Measurements from ENCODE around the gene NR3C1. TPM values are rescaled to one million over a fixed set of nuclear protein-coding genes. Genes with fewer than 3 reads are reported as not detected.

Gene NR3C1
- total and polyA plus RNA-seq, 2 donors (not counting 1 experiment from before 2014, with no cell fraction given): 17.6 to 218 TPM

- Mint-ChIP-seq H3K4me1 (peaks cover 9% of the 10 kb centered on the region), H3K4me3 (no peak overlapping the region), H3K27me3 (no peaks in the 10 kb centered on the region), H3K27ac (no peak overlapping the region), H3K9me3 (ENCODE audit: insufficient read depth) (peaks cover 4% of the 10 kb centered on the region)
- 67% methylated on average over 1 of the region's 2 CpGs for WGBS (ENCODE audit: insufficient coverage)
- Histone ChIP-seq H4K20me1 (ENCODE audit: control insufficient read depth, insufficient read depth, low read length, poor library complexity, severe bottlenecking) (no peaks in the 10 kb centered on the region), H3K27me3 (replicated peaks in 1 of 4; ENCODE audit: control extremely low read depth in 1 of 4, control insufficient read depth in 3 of 4, insufficient read depth in 4 of 4, low read length in 3 of 4) (no peaks in the 10 kb centered on the region), H3K4me3 (ENCODE audit: control extremely low read depth in 1 of 5, extremely low read depth in 1 of 5, insufficient read depth in 1 of 5, low read depth in 2 of 5, low read length in 4 of 5) (no peak overlapping the region), H3K36me3 (replicated peaks in 1 of 2; ENCODE audit: control extremely low read depth in 1 of 2, control insufficient read depth in 1 of 2, extremely low read depth in 1 of 2, insufficient read depth in 2 of 2, low read length in 1 of 2) (no peaks in the 10 kb centered on the region), H2AFZ (ENCODE audit: insufficient read depth, low read depth, low read length, poor library complexity, severe bottlenecking) (no peak overlapping the region), H3K4me2 (replicated peaks; ENCODE audit: low read depth, low read length, poor library complexity, severe bottlenecking) (no peak overlapping the region), H3K79me2 (ENCODE audit: control insufficient read depth, insufficient read depth, low read length) (no peaks in the 10 kb centered on the region), H3K9ac (ENCODE audit: low read length) (no peak overlapping the region), H3K4me1 (ENCODE audit: control insufficient read depth in 2 of 2, insufficient read depth in 2 of 2, low read length in 2 of 2) (peaks cover 0 to 3% of the 10 kb centered on the region in 2 donors), H3K27ac (ENCODE audit: low read length in 2 of 2) (no peak overlapping the region), H3K9me3 (ENCODE audit: control extremely low read depth in 1 of 3, control insufficient read depth in 2 of 3, insufficient read depth in 1 of 3, low read length in 2 of 3) (peaks cover 0 to 3% (median 0%) of the 10 kb centered on the region in 3 donors)
- TF ChIP-seq, protein P1, sequence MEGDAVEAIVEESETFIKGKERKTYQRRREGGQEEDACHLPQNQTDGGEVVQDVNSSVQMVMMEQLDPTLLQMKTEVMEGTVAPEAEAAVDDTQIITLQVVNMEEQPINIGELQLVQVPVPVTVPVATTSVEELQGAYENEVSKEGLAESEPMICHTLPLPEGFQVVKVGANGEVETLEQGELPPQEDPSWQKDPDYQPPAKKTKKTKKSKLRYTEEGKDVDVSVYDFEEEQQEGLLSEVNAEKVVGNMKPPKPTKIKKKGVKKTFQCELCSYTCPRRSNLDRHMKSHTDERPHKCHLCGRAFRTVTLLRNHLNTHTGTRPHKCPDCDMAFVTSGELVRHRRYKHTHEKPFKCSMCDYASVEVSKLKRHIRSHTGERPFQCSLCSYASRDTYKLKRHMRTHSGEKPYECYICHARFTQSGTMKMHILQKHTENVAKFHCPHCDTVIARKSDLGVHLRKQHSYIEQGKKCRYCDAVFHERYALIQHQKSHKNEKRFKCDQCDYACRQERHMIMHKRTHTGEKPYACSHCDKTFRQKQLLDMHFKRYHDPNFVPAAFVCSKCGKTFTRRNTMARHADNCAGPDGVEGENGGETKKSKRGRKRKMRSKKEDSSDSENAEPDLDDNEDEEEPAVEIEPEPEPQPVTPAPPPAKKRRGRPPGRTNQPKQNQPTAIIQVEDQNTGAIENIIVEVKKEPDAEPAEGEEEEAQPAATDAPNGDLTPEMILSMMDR (IDR thresholded peaks at IDR 0.05): no peak
- no peak for TF ChIP-seq EZH2 (IDR thresholded peaks at IDR 0.05; ENCODE audit: borderline replicate concordance, insufficient read depth, low read depth, low read length, poor library complexity, severe bottlenecking)
- DNase-seq (no peak), ATAC-seq (ENCODE audit: low read depth) (no peak)
- intact Hi-C loops (cut with micrococcal nuclease): no loop called here
- ChIA-PET POLR2A (no interaction called here), CTCF (interaction anchor here (1.0 kb wide), 1 partner anchor 11 kb away, joined by 3 read pairs; no protein-coding TSS in a partner anchor)
Measured at GRCh38 chr5:143249851-143250250, 153.6 kb downstream of the NR3C1 start.

DNA sequence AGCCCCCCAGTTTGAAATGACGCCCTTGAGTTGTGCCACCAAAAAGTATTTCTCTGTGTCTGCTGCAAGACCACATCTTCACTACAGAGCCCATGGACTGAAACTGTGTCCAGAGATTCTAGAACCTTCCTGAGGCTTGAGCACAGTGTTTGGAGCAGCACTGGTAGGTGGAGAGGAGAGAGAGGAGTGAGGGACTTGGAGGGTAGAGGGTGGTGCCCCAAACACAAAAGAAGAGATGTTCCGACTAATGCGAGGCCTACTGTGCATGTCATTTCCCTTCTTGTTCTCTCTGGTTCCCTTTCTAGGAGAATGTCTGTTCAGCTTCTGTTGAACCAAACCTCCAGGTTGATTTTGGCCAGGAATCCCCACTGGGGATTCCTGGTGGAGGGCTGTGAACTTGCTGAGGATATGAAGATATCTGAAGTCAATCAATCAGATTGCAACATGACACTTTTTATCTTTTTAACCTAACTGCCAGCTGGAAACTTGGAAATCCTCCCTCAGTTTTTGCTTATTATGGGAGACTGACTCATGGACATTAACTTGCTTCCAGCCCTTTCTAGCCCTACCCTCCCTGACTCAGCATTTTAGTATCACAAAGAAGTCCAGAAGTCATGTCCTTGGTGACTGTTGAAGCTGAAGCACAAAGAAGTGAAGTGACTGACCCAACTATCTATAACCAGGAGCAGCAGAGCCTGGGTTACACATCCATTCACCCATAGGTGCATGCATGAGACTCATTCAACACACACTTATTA, 154.5 kb downstream of the NR3C1 start:
- no peak overlapping the region for H3K27ac ChIP-seq (ENCODE audit: low read length in 2 of 2)

More for the DNA sequence above, 154.5 kb downstream of the NR3C1 start:
- ChIA-PET CTCF (no interaction called here), POLR2A (no interaction called here)
- intact Hi-C loops (cut with micrococcal nuclease): no loop called here
- H3K4me1 Mint-ChIP-seq: peaks cover 9% of the 10 kb centered on the region
- peaks cover 0 to 6% (median 0%) of the 10 kb centered on the region in 3 donors for H3K9me3 ChIP-seq (ENCODE audit: control extremely low read depth in 1 of 3, control insufficient read depth in 2 of 3, insufficient read depth in 1 of 3, low read length in 2 of 3)
- 100% methylated on average over 2 of the region's 3 CpGs for WGBS (ENCODE audit: insufficient coverage)
- no peak overlapping the region for H3K4me3 Mint-ChIP-seq
- DNase-seq (no peak), ATAC-seq (ENCODE audit: low read depth) (no peak)
- TF ChIP-seq EZH2 (IDR thresholded peaks at IDR 0.05; ENCODE audit: borderline replicate concordance, insufficient read depth, low read depth, low read length, poor library complexity, severe bottlenecking): no peak
- TF ChIP-seq, protein P1 (IDR thresholded peaks at IDR 0.05): no peak
- H3K79me2 ChIP-seq (ENCODE audit: control insufficient read depth, insufficient read depth, low read length): no peaks in the 10 kb centered on the region
- no peaks in the 10 kb centered on the region for H3K36me3 ChIP-seq (replicated peaks in 1 of 2; ENCODE audit: control extremely low read depth in 1 of 2, control insufficient read depth in 1 of 2, extremely low read depth in 1 of 2, insufficient read depth in 2 of 2, low read length in 1 of 2)
- H3K4me1 ChIP-seq (ENCODE audit: control insufficient read depth in 2 of 2, insufficient read depth in 2 of 2, low read length in 2 of 2): peaks cover 0 to 3% of the 10 kb centered on the region in 2 donors
- H3K27ac Mint-ChIP-seq: no peak overlapping the region
- no peaks in the 10 kb centered on the region for H3K27me3 Mint-ChIP-seq
- H3K4me3 ChIP-seq (ENCODE audit: control extremely low read depth in 1 of 5, extremely low read depth in 1 of 5, insufficient read depth in 1 of 5, low read depth in 2 of 5, low read length in 4 of 5): no peak overlapping the region
- peaks cover 4% of the 10 kb centered on the region for H3K9me3 Mint-ChIP-seq (ENCODE audit: insufficient read depth)
- no peaks in the 10 kb centered on the region for H4K20me1 ChIP-seq (ENCODE audit: control insufficient read depth, insufficient read depth, low read length, poor library complexity, severe bottlenecking)
- no peaks in the 10 kb centered on the region for H3K27me3 ChIP-seq (replicated peaks in 1 of 4; ENCODE audit: control extremely low read depth in 1 of 4, control insufficient read depth in 3 of 4, insufficient read depth in 4 of 4, low read length in 3 of 4)
- no peak overlapping the region for H3K4me2 ChIP-seq (replicated peaks; ENCODE audit: low read depth, low read length, poor library complexity, severe bottlenecking)
- no peak overlapping the region for H2AFZ ChIP-seq (ENCODE audit: insufficient read depth, low read depth, low read length, poor library complexity, severe bottlenecking)
- H3K9ac ChIP-seq (ENCODE audit: low read length): no peak overlapping the region
